Occipital lobe (tissue), 2 donors: Measurements from ENCODE around the gene TUBA1B. TPM values are rescaled to one million over a fixed set of nuclear protein-coding genes. Genes with fewer than 3 reads are reported as not detected.

Experiments
- DNase-seq: peaks from one replicate; lab custom pipeline; 2025; lab: John Stamatoyannopoulos, UW
- total RNA-seq: library from RNA; depleted of rRNA; stranded (reverse); fragments of >200 nt; gene quantifications from one replicate; pipeline ENCODE4 v1.2.3, GENCODE V29; 2014

The TUBA1B gene
- total RNA-seq, 1 donor from 2014 or later, result 1,492 TPM

DNA sequence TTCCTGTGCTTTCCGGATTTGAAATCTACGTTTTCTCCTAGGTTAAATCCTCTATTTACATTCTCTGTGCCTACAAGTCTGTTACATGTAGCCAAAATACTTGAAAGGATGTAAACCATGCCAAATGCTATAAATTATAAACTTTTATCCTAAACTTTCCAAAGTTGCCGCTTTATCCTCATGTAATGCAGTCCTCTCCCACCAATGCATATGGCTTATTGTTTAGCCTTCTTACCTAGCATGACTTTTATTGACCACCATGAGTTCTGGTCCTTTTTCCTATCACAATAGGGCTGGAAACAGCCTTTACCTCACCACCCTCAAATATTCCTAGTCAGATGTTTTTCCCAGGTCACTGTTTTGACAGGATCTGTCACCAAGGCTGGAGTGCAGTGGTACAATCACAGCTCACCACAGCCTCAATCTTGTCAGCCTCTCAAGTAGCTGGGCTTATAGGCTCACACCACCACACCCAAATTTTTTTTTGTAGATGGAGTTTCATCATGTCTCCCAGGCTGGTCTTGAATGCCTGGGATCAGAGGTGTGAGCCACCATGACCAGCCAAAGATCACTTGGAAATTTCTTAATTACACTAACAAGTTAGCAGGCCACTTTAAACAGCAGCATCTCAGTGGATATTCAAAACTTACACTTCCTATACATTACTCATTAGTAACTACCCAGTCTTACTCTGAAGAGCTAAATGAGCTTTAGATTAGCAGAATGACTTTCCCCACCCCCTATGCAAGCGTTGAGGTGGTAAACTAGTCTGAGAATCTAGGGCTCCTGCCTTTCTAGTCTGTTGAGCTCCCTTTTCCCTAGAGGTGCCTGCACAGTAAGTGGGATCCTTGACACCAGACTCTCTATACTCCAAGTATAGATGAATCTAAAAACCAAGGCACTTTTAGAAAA lies 4.1 kb downstream of the TUBA1B start:
- DNase-seq, result no peak

DNA sequence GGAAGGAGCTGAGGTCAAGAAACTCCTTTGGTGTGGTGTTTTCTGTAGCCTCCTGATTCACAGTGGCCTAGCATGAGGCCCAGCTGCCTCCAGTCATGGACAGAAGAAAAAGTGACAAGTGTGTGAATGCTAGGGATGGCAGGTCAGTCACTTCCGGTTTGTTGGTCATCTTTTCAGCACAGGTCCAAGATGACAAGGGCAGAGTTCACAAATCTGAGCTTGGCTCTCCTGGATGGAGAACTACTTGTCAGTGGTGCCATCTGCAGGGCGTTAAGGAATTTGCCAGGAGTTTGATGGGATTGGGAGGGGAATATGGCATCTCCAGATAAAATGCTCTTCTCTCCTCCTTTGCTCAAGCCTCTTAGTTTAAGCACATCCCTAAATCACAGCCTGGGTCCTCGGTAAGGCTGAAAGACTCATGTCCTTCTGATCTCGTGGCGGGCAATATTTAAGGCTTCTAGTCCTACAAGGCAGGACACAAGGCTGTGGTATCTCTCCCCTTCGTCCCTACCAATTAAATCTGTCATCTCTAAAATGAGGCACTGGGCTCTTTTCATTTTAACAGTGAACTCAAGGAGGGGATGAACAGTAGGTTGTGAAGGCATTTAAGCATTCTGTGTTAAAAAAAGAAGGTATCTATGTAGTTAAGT lies 10.0 kb downstream of the TUBA1B start:
- DNase-seq, result no peak

DNA sequence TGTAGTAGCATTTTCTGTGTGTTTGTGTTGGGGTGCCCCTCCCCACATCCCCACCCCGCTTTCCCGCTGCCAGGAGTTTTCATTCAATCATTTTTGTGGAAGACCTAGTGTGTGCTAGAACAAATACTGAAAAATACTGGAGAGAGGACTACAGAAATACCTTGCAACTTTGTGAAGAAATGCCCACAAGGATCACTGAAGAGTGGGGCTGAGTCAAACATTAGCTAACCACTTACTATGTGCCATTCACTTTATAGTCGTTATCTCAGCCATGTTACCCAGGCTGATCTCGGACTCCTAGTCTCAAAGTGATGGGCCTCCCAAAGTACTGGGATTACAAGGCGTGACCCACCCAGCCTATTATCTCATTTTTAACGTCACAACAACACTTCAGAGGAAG lies 20.0 kb downstream of the TUBA1B start:
- no peak for DNase-seq

DNA sequence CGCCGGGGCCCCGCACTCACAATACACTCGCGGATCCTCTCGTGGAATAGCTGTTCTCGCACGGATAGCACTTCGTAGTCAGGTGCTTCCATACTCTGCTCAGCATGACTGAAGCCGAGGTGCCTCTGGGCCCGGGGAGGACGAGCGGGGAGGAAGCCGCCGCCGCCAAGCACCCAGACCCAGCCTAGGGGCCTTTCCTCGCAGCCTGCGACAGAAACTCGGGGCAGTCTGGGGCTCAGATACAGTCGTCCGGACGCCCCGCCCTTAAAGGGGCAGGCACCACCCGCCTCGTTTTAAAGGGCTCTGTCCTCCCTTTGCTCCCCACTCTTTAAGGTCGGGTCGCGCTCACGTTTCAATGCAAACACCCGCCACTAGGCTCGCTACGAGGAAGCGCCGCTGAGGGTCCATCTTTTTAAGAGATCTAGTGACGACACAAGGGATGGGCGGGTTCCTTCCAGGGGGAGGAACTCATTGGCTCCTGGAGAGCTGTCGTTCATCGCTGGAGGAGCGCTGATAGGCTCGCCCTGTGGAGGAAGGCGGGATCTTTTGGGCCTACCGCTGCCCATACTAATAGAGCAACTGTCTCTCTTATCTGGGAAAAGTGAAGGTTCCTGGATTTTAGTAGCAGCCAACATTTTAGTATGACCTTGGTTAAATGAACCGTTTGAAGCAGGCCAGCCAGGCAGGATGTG lies 20.6 kb downstream of the TUBA1B start, which contains the start of gene LMBR1L:
LMBR1L (minus strand) TSS at position 384 of the 692 bp plus-strand sequence; CDS start at position 92, 292 bp downstream.
- peak; percentile 96 for DNase-seq

DNA sequence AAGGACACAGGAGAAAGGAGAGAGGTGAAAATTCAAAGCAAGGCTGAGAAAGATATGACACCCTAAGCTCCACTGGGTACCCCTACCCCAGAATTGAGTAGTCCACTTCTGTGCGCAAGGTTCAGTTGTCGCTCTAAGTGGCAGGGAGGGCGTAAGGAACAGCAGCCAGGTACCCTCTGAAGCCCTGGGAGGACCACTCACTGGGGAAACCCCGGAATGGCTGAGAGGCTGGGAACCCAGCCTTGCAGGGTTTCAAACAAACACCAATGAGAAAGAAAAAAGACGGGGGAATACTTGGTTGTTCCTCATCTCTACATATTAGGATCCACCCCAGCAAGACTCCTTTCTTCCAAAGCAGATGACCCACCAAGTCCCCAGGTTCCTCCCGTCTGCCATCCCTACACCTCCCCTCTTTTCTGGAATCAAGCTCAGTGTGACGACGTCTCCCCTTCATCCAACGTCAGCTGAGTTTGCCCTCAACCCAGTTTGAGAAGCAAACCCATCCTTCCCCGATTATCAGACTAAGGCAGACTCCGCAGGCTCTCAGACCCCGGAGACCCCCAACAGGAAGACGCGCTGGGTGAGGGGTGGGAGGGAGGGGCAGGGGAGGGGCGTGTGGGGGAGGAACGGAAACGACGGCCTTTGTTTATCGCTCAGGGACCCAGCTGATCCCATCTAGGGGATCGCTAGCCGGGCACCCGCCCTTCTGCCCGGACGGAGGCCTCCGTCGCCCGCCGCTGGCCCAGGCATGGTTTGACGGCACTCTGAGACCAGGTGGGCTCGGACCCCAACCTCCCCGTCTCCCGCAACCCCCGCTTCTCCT lies 21.3 kb downstream of the TUBA1B start:
- DNase-seq, result no peak

DNA sequence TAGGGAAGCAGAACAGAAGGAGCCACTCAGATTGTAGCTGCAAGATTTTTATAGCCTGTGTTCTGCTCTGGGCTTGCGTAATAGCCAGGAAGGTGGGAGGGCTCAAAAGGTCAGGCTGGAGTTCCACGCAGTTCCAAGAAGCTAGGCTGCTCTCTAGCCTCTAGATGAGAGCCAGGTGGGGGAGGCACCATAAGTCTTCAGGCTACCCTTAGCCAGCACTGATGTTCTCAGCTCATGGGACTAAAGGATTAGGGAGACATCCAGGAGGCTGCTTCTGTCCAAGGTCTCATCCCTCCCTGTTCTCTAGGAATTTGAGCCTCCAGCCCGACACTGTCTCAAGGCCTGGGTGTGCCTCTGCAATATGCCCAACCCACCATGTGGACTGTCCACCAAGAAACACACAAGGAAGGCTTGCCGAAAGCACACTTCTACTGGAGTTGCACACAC lies 22.2 kb downstream of the TUBA1B start:
- DNase-seq, result no peak

DNA sequence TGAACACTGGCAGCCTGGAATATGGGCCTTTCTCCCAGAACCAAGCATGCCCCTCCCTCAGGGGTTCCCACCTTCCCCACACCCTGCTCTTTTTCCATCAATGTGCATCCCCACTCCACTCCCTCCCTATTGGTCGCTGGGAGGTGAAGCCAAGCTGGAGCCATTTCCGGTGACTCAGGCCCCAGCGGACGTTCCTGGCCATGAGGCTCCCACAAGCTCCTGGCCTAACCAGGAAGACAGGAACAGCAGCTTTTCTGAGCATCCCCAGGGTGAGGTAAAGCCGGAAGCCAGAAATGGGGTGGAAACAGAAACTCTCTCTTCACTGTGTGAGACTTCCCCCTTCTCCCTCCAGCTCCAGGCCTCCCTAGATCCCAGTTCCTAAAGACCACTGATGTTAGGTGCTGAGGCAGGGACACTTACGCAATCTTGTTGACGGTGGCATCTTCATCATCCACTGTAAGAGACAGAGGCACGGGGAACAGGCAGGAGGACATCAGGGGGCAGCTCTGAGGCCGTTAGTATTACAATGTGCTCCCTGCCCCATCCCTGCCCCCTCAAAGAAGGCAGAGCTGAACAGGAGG lies 25.6 kb downstream of the TUBA1B start:
- DNase-seq, result no peak

DNA sequence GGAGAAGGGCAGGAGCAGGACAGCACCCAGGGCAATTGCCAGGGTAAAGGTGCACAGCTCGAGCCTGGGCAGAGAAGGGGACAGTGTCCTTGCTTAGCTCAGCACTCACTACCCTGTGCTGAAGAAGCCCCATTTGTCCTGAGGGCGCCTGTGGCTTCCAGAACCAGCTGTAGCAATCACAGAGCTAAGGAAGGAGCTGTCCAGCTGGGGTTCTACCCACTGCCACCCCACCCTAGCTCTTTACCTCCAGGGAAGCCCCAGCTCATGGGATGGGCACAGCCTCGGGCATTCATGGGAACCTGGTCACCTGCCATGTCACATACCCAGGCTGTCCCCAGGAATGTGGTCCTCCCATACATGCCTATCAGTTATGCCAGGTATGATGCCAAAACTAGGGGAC lies 26.4 kb downstream of the TUBA1B start:
- no peak for DNase-seq

DNA sequence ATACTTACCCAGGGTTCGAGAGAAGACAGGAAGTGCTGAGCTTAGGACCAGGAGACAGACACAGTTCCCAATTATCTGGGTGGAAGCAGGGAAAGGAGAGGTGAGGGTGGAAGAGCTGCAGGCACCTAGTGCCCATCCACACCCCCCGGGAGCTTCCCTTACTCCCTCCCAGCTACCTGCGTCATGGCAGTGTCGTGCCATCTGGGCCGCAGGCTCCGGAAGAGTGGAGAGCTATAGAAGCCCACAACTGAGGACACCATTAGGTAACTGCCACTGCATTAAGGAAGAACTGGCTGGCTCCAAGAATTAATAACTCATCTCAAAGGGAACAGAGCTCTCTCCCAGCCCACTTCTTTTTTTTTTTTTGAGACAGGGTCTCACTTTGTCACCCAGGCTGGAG lies 30.8 kb downstream of the TUBA1B start:
- DNase-seq, result no peak

DNA sequence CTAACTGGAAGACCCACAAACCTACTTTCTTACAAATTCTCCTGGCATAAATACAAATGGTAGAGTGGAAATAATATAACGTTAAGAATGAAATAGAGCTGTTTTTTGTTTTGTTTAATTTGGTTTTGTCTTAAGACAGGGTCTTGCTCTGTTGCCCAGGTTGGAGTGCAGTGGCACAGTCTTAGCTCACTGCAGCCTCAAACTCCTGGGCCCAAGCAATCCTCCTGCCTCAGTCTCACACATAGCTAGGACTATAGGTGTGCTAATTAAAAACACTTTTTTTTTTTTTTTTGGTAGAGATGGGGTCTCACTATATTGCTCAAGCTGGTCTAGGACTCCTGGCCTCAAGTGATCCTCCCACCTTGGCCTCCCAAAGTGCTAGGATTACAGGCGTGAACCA lies 32.5 kb downstream of the TUBA1B start:
- DNase-seq, result no peak

DNA sequence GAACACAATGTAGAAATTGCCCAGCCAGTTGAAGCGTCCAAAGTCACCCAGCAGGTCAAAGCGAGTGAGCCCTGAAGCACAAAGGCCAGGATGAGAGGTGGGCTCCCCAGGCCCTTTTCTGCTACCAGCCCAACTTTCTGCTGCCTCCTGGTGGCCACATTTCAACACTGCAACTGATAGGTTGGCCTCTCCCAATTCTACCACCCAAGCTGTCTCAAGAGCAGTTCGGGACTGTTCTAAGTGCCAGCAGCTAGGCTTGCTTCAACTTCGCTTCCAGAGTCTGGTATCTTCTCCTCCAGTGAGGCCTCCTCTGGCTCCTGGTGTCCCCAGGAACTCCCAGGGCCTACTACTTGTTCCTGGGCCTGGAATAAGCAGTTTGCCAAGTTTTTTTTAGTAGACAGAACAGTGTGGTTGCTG lies 33.2 kb downstream of the TUBA1B start:
- no peak for DNase-seq

DNA sequence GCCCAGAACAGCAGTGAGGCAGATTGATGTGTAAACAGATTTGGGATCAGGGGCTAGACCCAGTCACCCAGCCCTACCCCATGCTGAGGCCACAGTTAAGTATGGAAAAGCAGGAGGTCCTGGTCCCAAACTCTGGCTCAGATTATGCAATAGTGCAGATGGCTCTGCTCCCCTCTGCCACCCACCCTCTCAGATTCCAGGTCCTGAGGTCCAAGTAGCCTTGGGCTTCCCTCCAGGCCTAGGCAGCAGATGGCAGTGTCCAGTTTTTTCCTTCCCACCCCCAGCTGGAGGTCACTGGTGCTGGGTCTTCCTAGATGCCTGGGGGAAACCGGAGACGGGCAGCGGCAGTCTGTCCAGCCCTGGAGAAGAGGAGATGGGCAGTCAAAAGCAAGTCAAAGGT lies 33.8 kb downstream of the TUBA1B start:
- DNase-seq, result no peak

DNA sequence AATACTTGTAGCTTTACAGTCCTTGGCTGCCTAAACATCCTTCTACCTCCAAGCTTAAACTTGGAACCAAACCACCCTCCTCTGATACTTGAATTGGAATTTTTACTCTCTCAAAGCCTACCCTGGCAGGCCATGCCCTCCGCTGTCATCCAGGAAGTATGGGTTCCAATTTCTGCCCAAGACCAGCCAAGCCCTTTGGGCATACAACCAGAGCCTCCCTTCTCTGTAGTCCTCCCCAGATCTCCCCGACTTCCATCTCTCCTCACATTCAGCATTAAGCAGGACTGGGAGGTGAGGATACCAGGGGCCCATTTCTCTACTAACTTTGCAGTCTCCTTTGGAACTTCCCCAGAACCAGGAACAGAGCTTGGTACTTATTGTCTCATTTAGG lies 36.2 kb downstream of the TUBA1B start:
- no peak for DNase-seq

DNA sequence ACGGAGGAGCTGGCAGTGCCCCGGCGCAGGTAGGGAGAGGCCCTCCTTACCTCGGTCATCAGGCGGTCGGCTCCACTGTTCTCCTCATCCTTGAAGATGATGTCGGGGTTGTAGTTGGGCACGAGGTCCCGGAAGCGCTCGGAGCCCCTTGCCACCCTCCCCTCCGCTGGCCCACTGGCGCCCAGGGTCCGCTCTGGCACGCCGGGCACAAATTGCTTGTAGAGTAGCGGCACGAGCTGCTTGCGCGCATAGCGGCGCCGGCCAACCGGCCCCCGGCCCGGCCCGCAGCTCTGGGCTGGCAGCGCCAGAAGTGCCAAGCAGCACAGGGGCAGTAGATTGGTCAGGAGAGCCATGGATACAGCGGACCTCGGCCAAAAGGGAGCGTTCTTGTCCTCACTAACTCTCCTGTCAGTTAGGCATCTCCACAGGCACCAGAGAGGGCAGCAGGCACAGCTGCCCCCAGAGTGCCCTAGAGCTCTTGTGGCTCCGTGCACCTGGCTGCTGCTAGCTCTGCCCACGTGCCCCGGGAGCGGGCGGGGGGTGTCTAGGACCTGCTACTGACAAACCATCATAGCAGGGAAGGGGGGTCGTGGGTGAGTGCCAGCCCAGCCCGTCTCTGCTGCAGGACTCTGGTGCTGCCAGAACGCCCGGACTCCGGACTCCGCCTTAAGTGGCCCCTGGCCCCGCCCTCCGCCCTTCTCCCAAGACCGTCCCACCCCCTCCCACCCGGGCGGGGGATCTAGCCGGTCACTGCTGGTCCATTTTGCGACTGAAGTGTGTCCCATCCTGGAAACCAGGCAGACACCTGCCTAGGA lies 36.8 kb downstream of the TUBA1B start, which contains the start of gene DHH:
DHH (minus strand) TSS at position 642 of the 815 bp plus-strand sequence; CDS start at position 353, 289 bp downstream.
- no peak for DNase-seq

DNA sequence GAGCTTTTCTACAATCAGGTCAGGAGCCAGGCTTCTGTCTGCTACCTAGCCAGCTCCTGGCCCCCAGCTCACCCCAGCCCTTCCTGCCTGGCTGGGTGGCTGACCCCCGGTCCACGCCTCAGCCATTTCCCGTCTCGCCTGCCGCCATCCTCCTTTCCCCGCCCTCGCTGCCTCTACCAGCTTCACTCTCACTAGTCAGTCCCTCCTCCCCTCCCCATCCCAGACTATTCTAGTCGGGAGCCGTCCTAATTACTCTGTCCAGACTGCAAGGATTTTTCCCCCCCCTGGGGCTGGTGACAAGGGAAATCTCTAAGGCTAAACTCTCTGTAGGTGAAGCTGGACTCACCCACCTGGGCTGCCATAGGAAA lies 37.4 kb downstream of the TUBA1B start:
- DNase-seq, result no peak

DNA sequence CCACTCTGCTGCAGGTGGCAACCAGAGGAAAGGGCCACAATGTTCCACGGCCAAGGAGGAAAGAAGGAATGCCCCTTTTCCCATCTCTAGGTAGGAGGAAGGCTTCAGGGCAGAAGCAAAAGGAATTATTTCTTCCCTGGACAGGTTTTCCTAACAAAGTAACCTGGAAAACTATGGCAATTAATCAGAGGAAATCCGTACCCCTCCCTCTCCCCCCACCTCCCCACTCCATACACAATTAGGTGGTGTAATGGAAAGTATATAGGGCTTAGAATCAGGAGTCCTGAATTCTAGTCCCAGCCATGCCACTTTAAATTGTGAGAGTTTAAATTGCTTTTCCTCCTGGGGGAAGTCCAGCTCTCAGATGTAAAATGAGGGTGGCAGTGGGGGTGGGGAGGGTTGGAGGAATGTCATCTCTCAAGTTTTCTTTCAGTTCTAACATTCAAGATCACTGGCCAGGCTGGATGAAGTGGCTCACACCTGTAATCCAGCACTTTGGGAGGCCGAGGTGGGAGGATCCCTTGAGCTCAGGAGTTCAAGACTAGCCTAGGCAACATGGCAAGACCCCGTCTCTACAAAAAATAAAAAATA lies 38.3 kb downstream of the TUBA1B start:
- DNase-seq, result no peak

DNA sequence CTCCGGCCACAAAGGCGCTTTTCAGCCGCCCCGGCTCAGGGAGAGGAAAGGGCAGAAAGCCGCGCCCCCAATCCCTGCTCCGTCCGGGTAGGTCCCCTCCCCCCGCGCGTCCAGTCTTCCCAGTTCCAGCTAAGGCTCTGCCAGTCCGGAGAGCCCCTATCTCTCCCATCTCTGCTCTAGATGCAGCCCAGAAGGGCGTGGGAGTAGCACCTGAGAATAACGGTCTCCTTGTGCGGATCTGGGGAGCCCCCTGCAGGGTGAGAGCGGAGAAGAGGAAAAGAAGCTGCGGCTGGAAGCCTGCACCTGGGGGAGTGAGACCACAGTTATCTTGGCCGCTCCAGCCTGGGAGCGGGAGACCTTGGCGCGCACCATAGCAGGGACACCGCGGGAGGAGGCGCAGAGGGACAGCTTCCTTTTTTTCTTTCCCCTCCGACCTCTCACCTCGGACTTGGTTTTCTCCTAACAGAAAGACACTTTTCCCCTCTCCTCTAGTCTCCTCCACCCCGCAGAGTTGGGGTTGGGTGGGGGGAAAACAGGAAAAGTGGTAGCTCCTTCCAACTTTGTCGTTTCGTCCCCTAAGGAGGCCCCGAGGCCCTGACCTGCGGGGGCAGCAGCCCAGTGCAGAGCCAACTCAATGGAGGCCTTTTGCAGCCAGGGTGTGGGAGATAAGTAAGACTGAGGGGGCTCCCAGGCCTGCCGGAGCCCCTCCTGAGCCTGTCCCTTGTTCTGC lies 38.9 kb downstream of the TUBA1B start:
- peak; percentile 33 for DNase-seq

DNA sequence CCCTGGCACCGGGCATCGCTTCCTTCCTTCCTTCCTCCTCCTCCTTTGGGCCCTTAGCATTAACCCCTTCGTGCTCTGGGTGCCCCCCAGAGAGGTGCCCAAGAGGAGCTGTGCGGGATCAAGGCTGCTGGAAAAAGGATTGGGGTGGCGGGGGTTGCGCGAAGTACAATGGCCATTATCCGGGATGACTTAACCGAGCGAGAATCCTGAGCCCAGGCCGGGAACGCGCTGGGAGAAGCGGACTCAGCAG lies 39.4 kb downstream of the TUBA1B start:
- no peak for DNase-seq
